SU-DHL-6 (cell line): ENCODE data around the gene PPT2.

Experiments
- EZH2phosphoT487 ChIP-seq: fragments of 200-600 bp; sonication (generic), shearing (Covaris generic); conservative IDR thresholded peaks from 2 replicates; pipeline ENCODE4 v1.6.1; 2018; ENCODE audit warnings: mild to moderate bottlenecking, antibody characterized with exemption, low read length, moderate library complexity, mixed read lengths
- TF ChIP-seq, protein P1 (sequence below): fragments of 200-600 bp; sonication (generic); IDR thresholded peaks from one replicate; pipeline ENCODE4 v1.5.1; 2017; ENCODE audit warnings: antibody characterized with exemption, mild to moderate bottlenecking, low read length, moderate library complexity; ENCODE audit not compliant: insufficient read depth, poor library complexity, severe bottlenecking

DNA sequence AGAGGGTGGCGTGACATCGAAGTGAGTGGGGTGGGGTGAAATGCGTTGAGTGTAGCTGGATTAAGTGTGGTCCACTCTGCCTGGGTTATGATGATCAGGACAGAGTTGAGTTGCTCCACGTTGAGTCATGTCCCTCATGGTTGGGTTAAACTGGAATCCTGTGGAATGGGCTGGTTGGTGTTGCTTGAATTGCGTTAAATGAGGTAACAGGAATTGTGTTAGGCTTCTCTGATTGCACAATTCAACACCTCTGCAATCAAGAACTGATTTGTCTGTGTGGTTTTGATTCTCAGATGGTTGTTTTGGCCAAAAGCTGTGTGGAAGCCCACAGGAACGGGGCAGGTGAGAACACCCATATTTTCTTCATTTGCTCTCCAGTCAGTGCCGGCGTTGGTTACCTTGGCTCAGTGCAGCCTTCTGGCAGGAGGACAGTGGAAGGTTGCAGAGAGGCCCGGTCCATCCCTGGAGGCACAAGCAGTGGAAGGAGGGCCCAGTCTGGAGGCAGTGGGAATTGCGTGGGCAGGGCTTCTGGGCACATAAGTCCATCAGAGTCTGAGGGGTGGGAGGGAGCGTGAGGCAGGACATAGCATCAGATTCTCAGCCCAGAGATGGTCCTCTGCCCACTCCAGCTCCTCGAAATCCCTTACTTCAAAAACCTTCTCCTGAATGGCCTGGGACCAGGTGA is 58.3 kb downstream of the PPT2 start:
- TF ChIP-seq, protein P1, sequence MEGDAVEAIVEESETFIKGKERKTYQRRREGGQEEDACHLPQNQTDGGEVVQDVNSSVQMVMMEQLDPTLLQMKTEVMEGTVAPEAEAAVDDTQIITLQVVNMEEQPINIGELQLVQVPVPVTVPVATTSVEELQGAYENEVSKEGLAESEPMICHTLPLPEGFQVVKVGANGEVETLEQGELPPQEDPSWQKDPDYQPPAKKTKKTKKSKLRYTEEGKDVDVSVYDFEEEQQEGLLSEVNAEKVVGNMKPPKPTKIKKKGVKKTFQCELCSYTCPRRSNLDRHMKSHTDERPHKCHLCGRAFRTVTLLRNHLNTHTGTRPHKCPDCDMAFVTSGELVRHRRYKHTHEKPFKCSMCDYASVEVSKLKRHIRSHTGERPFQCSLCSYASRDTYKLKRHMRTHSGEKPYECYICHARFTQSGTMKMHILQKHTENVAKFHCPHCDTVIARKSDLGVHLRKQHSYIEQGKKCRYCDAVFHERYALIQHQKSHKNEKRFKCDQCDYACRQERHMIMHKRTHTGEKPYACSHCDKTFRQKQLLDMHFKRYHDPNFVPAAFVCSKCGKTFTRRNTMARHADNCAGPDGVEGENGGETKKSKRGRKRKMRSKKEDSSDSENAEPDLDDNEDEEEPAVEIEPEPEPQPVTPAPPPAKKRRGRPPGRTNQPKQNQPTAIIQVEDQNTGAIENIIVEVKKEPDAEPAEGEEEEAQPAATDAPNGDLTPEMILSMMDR = no peak
- no peak for TF ChIP-seq EZH2phosphoT487
